ENCODE data around the gene NUDT3. TPM values are rescaled to one million over a fixed set of nuclear protein-coding genes. Genes with fewer than 3 reads are reported as not detected.
"Not testable (repeated sequence)": the region's sequence is repeated elsewhere in the genome, so short reads cannot be mapped to it uniquely, and the experiment has no call there.

Gene NUDT3
- total and polyA plus RNA-seq, 4 donors, result 9.0 to 38.5 (median 22.8) TPM

- ATAC-seq (ENCODE audit: insufficient read depth, low FRiP score) (no peak), DNase-seq (no peak)
- Histone ChIP-seq H3K27me3 (ENCODE audit: control insufficient read depth in 3 of 3, insufficient read depth in 3 of 3, low read length in 2 of 3) (no peaks in the 10 kb centered on the region), H3K9ac (ENCODE audit: insufficient read depth in 1 of 2, low read length in 2 of 2) (no peak overlapping the region), H3K4me1 (ENCODE audit: control insufficient read depth in 5 of 5, insufficient read depth in 5 of 5, low read length in 5 of 5) (peaks cover 0 to 16% (median 0%) of the 10 kb centered on the region in 5 donors), H3K36me3 (ENCODE audit: control insufficient read depth in 4 of 4, insufficient read depth in 4 of 4, low read length in 4 of 4) (peaks cover 0 to 2% (median 0%) of the 10 kb centered on the region in 4 donors), H3K4me3 (no peak overlapping the region), H3K9me3 (ENCODE audit: control insufficient read depth in 4 of 4, insufficient read depth in 3 of 4, low read length in 3 of 4) (no peaks in the 10 kb centered on the region), H3K27ac (ENCODE audit: low read depth in 1 of 2, low read length in 1 of 2) (peak overlapping the region in 1 of 2 donors; percentile 18)
- 63 to 68% methylated on average over 4 of the region's 4 CpGs for WGBS, 2 donors
- TF ChIP-seq CTCF (IDR thresholded peaks at IDR 0.05; ENCODE audit: control extremely low read depth, extremely low read depth), result no peak
These were observed 18.0 kb downstream of the NUDT3 start for GRCh38 chr6:34374508-34374907.

DNA sequence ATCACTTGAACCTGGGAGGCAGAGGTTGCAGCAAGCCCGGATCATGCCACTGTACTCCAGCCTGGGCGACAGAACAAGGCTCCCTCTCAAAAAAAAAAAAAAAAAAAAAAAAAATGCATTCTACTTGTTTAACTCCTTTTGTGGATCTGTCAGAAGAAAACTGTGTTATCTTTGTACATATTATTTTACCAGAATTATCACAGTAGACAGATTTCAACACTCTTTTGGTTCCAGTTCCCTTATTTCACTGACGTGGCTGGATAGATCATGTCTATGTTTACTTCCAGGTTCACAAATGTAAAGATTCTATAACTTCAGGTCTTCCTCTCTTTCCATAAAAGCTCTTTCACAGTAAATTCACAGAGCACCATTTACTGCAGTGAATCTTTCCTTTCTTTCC lies 18.4 kb downstream of the NUDT3 start:
- peaks cover 0 to 16% (median 0%) of the 10 kb centered on the region in 5 donors for H3K4me1 ChIP-seq (ENCODE audit: control insufficient read depth in 5 of 5, insufficient read depth in 5 of 5, low read length in 5 of 5)
- peak overlapping the region in 1 of 2 donors; percentile 18 for H3K27ac ChIP-seq (ENCODE audit: low read depth in 1 of 2, low read length in 1 of 2)
- ATAC-seq (ENCODE audit: insufficient read depth, low FRiP score) (no peak), DNase-seq (peak in 1 of 3 donors; percentile 8)
- no peaks in the 10 kb centered on the region for H3K27me3 ChIP-seq (ENCODE audit: control insufficient read depth in 3 of 3, insufficient read depth in 3 of 3, low read length in 2 of 3)
- TF ChIP-seq CTCF (IDR thresholded peaks at IDR 0.05; ENCODE audit: control extremely low read depth, extremely low read depth), result no peak
- no peak overlapping the region for H3K4me3 ChIP-seq
- no peak overlapping the region for H3K9ac ChIP-seq (ENCODE audit: insufficient read depth in 1 of 2, low read length in 2 of 2)
- no peaks in the 10 kb centered on the region for H3K9me3 ChIP-seq (ENCODE audit: control insufficient read depth in 4 of 4, insufficient read depth in 3 of 4, low read length in 3 of 4)
- peaks cover 0 to 2% (median 0%) of the 10 kb centered on the region in 4 donors for H3K36me3 ChIP-seq (ENCODE audit: control insufficient read depth in 4 of 4, insufficient read depth in 4 of 4, low read length in 4 of 4)
- WGBS, 2 donors, result 44 to 46% methylated on average over 3 of the region's 3 CpGs

GRCh38 chr6:34373511-34373910 lies 19.0 kb downstream of the NUDT3 start:
- Histone ChIP-seq H3K4me3 (no peak overlapping the region), H3K9ac (ENCODE audit: insufficient read depth in 1 of 2, low read length in 2 of 2) (no peak overlapping the region), H3K36me3 (ENCODE audit: control insufficient read depth in 4 of 4, insufficient read depth in 4 of 4, low read length in 4 of 4) (peaks cover 0 to 2% (median 0%) of the 10 kb centered on the region in 4 donors), H3K9me3 (ENCODE audit: control insufficient read depth in 4 of 4, insufficient read depth in 3 of 4, low read length in 3 of 4) (no peaks in the 10 kb centered on the region), H3K27ac (ENCODE audit: low read depth in 1 of 2, low read length in 1 of 2) (no peak overlapping the region), H3K4me1 (ENCODE audit: control insufficient read depth in 5 of 5, insufficient read depth in 5 of 5, low read length in 5 of 5) (peaks cover 0 to 13% (median 0%) of the 10 kb centered on the region in 5 donors), H3K27me3 (ENCODE audit: control insufficient read depth in 3 of 3, insufficient read depth in 3 of 3, low read length in 2 of 3) (no peaks in the 10 kb centered on the region)
- ATAC-seq (ENCODE audit: insufficient read depth, low FRiP score), result no peak
- WGBS, 2 donors, result 92 to 93% methylated on average over 5 of the region's 5 CpGs
- no peak for DNase-seq
- TF ChIP-seq CTCF (IDR thresholded peaks at IDR 0.05; ENCODE audit: control extremely low read depth, extremely low read depth), result no peak

- H3K36me3 ChIP-seq (ENCODE audit: control insufficient read depth in 4 of 4, insufficient read depth in 4 of 4, low read length in 4 of 4); H3K27me3 ChIP-seq (ENCODE audit: control insufficient read depth in 3 of 3, insufficient read depth in 3 of 3, low read length in 2 of 3); H3K27ac ChIP-seq (ENCODE audit: low read depth in 1 of 2, low read length in 1 of 2); ATAC-seq (ENCODE audit: insufficient read depth, low FRiP score); H3K9me3 ChIP-seq (ENCODE audit: control insufficient read depth in 4 of 4, insufficient read depth in 3 of 4, low read length in 3 of 4); DNase-seq; H3K9ac ChIP-seq (ENCODE audit: insufficient read depth in 1 of 2, low read length in 2 of 2); H3K4me3 ChIP-seq: not testable (repeated sequence)
- H3K4me1 ChIP-seq (ENCODE audit: control insufficient read depth in 5 of 5, insufficient read depth in 5 of 5, low read length in 5 of 5), result peaks cover 0 to 13% (median 0%) of the 10 kb centered on the region in 5 donors
- 97% methylated on average over 3 to 5 of the region's 5 CpGs for whole genome bisulfite sequencing, 2 donors
These were observed 20.6 kb downstream of the NUDT3 start for GRCh38 chr6:34371865-34372264.
